IPS-20b (cell line): ENCODE measurements around the gene ACYP2.
"Not testable (repeated sequence)": the region's sequence is repeated elsewhere in the genome, so short reads cannot be mapped to it uniquely, and the experiment has no call there.

Experiments used
- H3K27ac ChIP-seq: one replicate; pipeline ENCODE4 v1.5.1; 2013; ENCODE audit warnings: low read length
- H3K27me3 ChIP-seq: 2 replicates; pipeline ENCODE4 v1.6.1; 2013; ENCODE audit warnings: mild to moderate bottlenecking, low read length, inconsistent platforms; ENCODE audit not compliant: insufficient read depth
- H3K36me3 ChIP-seq: 2 replicates; pipeline ENCODE4 v1.6.1; 2013; ENCODE audit warnings: low read depth, mild to moderate bottlenecking, inconsistent platforms, low read length, moderate library complexity; ENCODE audit not compliant: insufficient read depth
- H3K4me1 ChIP-seq: 2 replicates; pipeline ENCODE4 v1.6.1; 2013; ENCODE audit warnings: mild to moderate bottlenecking, control low read depth, inconsistent platforms, low read length, moderate library complexity; ENCODE audit not compliant: insufficient read depth
- H3K4me3 ChIP-seq: 2 replicates; pipeline ENCODE4 v1.5.1; 2013; ENCODE audit warnings: mild to moderate bottlenecking, low read length, inconsistent platforms
- H3K9ac ChIP-seq: 2 replicates; pipeline ENCODE4 v1.6.1; 2013; ENCODE audit warnings: low read depth, mild to moderate bottlenecking, inconsistent platforms, low read length, moderate library complexity
- H3K9me3 ChIP-seq: 2 replicates; pipeline ENCODE4 v1.6.1; 2013; ENCODE audit warnings: mild to moderate bottlenecking, low read depth, low read length, inconsistent platforms; ENCODE audit not compliant: insufficient read depth

Gene ACYP2

DNA sequence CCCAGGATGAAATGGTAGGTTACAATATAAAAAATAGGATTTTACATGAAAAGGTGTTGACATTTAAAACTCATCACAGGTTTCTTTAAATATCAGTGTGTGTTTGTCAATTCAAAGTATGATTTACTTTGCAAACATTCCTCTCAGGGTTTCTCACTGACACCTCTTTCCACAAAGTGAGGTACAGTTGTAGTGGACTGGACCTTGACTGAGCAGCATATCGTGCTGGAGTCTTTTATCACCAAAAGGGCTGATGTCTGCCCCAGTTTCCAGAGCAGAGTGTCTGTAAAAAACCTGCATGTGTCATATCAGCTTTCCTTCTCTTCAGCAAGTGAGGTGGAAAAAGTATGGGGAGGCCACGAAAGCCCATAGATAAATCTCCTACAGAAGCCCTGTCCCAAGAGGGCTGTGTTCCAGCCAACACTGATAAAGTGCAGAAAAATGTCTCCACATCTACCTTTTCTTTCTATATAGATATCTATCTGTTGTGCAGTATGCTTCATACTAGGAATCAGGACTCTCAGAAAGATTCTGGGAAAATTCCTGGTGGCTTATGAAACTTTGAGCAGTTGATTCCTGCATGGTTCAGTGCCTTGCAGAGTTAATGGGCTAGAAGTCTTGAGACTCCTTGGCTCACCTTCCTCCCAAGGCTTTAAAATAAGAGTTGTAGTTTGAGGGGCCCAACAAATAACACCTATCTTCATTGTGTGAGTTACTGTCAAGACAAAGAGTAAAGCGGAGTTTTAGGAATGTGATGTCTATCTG lies 6.9 kb downstream of the ACYP2 start:
- H3K4me1 ChIP-seq, result no peaks in the 10 kb centered on the region
- no peak overlapping the region for H3K27ac ChIP-seq
- no peaks in the 10 kb centered on the region for H3K27me3 ChIP-seq
- H3K4me3 ChIP-seq, result no peak overlapping the region
- no peaks in the 10 kb centered on the region for H3K36me3 ChIP-seq
- H3K9ac ChIP-seq, result no peak overlapping the region
- peaks cover 14% of the 10 kb centered on the region for H3K9me3 ChIP-seq

DNA sequence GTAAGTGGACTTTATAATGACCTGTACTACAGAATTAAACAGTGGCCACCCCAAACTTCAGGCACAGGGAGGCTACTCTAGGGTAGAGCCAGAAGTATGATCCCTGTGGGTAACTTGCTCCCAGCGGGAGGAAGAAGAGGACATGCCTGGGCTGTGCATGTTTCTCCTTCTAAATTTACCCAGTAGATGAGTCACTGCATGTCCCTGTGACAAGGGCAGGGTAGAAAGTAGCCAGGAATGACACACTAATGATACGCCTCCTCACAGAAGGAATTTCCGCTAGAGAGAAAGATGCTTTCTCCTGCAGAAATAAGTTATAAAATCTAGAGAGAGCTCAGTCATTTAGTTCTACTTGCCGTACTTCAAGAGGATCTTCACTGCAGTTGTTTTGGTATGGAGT lies 7.5 kb downstream of the ACYP2 start:
- Histone ChIP-seq H3K36me3 (no peaks in the 10 kb centered on the region), H3K27ac (no peak overlapping the region), H3K4me3 (no peak overlapping the region), H3K9ac (no peak overlapping the region), H3K27me3 (no peaks in the 10 kb centered on the region), H3K9me3 (peaks cover 11% of the 10 kb centered on the region), H3K4me1 (no peaks in the 10 kb centered on the region)

DNA sequence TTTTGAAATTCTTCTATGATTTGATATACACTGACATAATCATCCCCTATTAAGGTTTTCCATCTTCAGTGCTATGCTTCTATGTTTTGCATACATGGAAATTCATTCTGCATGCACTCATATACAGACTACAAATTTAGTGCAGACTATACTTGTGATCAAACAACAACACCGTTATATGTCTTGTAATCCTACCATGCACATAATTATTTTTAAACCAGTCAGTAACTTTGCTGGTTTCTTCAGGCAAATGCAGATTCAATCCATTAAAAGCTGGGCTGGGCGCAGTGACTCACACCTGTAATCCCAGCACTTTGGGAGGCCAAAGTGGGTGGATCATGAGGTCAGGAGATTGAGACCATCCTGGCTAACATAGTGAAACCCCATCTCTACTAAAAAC lies 11.8 kb downstream of the ACYP2 start:
- H3K36me3 ChIP-seq, H3K4me1 ChIP-seq, H3K4me3 ChIP-seq, H3K9me3 ChIP-seq, H3K27ac ChIP-seq, H3K9ac ChIP-seq, H3K27me3 ChIP-seq: not testable (repeated sequence)

DNA sequence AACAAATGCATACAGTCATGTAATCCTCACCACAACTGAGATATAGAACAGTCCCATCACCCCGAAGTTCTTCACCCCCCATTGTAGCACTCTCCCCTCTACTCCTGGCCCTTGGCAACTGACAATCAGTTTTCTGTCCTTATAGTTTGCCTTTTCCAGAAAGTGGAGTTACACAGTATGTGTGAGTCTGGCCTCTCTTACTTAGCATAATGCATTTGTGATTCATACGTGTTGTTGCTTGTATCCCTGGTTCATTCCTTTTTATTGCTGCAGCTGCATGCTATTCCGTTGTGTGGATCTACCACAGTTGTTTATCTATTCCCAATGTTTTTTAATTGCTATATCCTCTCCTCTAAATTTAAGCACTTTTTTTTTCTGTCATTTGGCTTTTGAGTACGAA lies 17.6 kb downstream of the ACYP2 start:
- Histone ChIP-seq H3K9me3 (no peaks in the 10 kb centered on the region), H3K4me1 (no peaks in the 10 kb centered on the region), H3K27ac (no peak overlapping the region), H3K4me3 (no peak overlapping the region), H3K9ac (no peak overlapping the region), H3K36me3 (no peaks in the 10 kb centered on the region), H3K27me3 (no peaks in the 10 kb centered on the region)

DNA sequence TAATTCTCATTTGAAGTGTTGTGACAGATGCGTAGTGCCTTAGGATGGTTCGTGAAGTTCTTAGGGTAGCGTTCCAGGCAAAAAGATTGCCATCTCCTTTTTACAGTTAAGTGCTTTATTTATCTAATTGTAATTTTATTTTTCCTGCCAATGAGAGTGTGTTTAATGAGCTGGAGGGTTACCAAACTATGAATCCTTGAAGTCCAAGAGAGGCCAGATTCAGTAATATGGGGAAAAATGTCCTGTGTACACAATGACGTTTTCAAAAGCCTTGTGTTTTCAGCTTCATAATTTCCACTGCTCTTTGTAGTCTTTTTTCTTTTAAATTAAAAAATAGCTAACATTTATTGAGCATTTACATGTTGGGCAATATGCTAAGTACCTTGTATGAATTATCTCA lies 23.8 kb downstream of the ACYP2 start:
- no peak overlapping the region for H3K9ac ChIP-seq
- H3K27me3 ChIP-seq, result no peaks in the 10 kb centered on the region
- H3K9me3 ChIP-seq, result no peaks in the 10 kb centered on the region
- H3K4me1 ChIP-seq, result no peaks in the 10 kb centered on the region
- no peaks in the 10 kb centered on the region for H3K36me3 ChIP-seq
- no peak overlapping the region for H3K4me3 ChIP-seq
- H3K27ac ChIP-seq, result no peak overlapping the region

DNA sequence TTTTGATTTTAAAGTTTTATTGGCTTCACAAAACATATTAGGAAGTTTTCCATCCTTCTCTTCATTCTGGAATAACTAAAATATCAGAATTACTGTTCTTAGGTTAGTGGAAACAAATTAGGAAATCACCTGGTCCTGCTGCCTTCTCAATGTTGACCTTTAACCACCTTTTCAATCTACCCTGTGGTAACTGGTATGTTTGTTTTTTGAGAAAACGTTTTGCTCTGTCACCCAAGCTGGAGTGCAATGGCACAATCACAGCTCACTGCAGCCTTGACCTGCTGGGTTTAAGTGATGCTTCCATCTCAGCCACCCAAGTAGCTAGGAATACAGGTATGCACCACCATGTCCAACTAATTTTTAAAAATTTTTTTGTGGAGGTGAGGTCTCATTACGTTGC lies 28.4 kb downstream of the ACYP2 start:
- H3K4me3 ChIP-seq, result no peak overlapping the region
- no peaks in the 10 kb centered on the region for H3K36me3 ChIP-seq
- H3K27ac ChIP-seq, result no peak overlapping the region
- H3K9me3 ChIP-seq, result no peaks in the 10 kb centered on the region
- H3K9ac ChIP-seq, result no peak overlapping the region
- no peaks in the 10 kb centered on the region for H3K27me3 ChIP-seq
- H3K4me1 ChIP-seq, result no peaks in the 10 kb centered on the region

DNA sequence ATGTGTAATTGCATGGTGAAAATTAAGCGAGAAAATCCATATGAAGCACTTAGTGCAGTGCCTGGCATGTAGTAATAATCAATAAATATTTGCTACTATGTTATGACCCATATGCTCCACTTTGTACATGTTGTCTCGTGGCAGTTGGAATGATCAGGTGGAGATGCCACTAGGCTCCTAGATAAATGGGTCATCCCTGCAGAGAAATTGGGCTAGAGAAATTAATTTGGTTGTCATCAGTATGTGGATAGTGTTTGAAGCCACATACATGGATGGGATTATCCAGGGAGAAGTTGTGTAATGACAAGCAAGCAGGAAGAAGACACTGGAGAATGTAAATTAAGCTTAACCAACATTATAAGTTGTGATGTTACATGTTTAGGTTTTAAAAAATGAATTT lies 33.0 kb downstream of the ACYP2 start:
- Histone ChIP-seq H3K4me1 (no peaks in the 10 kb centered on the region), H3K36me3 (no peaks in the 10 kb centered on the region), H3K4me3 (no peak overlapping the region), H3K9ac (no peak overlapping the region), H3K27me3 (no peaks in the 10 kb centered on the region), H3K9me3 (0 out of 2 replicates have a peak, but pooled peaks cover 4% of the 10 kb centered on the region), H3K27ac (no peak overlapping the region)

GRCh38 chr2:54149638-54150441 lies 34.4 kb downstream of the ACYP2 start:
- 0 out of 2 replicates have a peak, but pooled peaks cover 4% of the 10 kb centered on the region for H3K9me3 ChIP-seq

DNA sequence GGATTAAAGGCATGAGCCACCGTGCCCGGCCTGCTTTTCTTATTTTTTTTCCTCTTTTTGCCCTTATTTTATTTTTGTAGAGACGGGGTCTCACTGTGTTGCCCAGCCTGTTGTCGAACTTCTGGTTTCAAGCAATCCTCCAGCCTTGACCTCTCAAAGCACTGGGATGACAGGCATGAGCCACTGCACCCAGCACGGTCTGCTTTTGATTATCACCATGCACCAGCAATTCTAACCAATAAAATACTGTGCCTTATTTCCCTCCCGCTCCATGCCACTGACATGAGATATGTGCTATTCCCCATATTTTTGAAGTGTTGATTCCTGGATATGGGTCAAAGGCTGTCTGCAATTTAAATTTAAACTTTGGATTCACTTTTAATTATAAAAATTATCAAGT lies 42.9 kb downstream of the ACYP2 start:
- Histone ChIP-seq H3K4me1 (no peaks in the 10 kb centered on the region), H3K27ac (no peak overlapping the region), H3K27me3 (no peaks in the 10 kb centered on the region), H3K36me3 (no peaks in the 10 kb centered on the region), H3K9ac (no peak overlapping the region), H3K9me3 (0 out of 2 replicates have a peak, but pooled peaks cover under 1% of the 10 kb centered on the region), H3K4me3 (no peak overlapping the region)

More at GRCh38 chr2:54149638-54150441, 34.4 kb downstream of the ACYP2 start:
- no peak overlapping the region for H3K4me3 ChIP-seq
- no peak overlapping the region for H3K9ac ChIP-seq
- H3K27ac ChIP-seq, result no peak overlapping the region
- H3K36me3 ChIP-seq, result no peaks in the 10 kb centered on the region
- H3K27me3 ChIP-seq, result no peaks in the 10 kb centered on the region
- no peaks in the 10 kb centered on the region for H3K4me1 ChIP-seq

- Histone ChIP-seq H3K9me3 (no peaks in the 10 kb centered on the region), H3K27ac (no peak overlapping the region), H3K9ac (no peak overlapping the region), H3K27me3 (no peaks in the 10 kb centered on the region), H3K4me3 (no peak overlapping the region), H3K4me1 (no peaks in the 10 kb centered on the region), H3K36me3 (no peaks in the 10 kb centered on the region)
Measured at GRCh38 chr2:54161660-54162424, 46.4 kb downstream of the ACYP2 start.

DNA sequence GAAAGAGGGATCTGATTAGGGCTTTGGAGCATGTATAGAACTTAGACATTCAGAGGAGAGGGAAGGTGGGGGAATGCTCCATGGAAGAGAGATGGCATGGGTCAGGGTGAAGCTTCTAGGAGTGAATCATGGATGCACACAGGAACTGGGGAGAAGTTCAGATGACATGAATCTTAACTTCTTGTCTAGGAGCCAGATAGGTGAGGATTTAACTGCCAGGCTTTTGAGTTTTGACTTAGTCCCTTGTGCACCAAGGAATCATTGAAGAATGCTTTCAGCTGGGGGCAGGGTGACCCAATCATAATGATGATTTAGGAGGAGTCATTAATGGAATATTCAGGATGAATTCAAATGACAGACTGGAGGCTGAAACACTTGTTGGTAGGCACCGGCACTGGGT lies 48.7 kb downstream of the ACYP2 start:
- no peak overlapping the region for H3K4me3 ChIP-seq
- H3K9me3 ChIP-seq, result no peaks in the 10 kb centered on the region
- H3K9ac ChIP-seq, result no peak overlapping the region
- no peak overlapping the region for H3K27ac ChIP-seq
- no peaks in the 10 kb centered on the region for H3K36me3 ChIP-seq
- H3K27me3 ChIP-seq, result no peaks in the 10 kb centered on the region
- no peaks in the 10 kb centered on the region for H3K4me1 ChIP-seq
